ENCODE measurements around the gene HRK. TPM values are rescaled to one million over a fixed set of nuclear protein-coding genes. Genes with fewer than 3 reads are reported as not detected.
A peak's percentile ranks its signal among the peaks of the same experiment; 100 is the strongest.

The HRK gene
- total and polyA plus RNA-seq, 9 of the 15 experiments (the other 6 are each of a cell fraction or from before 2014, with no cell fraction given), result 0.01 to 0.05 (median 0.04) TPM; not detected in 6

GRCh38 chr12:116861320-116861719 is 19.9 kb downstream of the HRK start (continued):
- TF ChIP-seq JUN (IDR thresholded peaks at IDR 0.05; ENCODE audit: borderline replicate concordance, low read depth, low read length) (0 out of 2 replicates have a peak, but pooled peaks have one; percentile 33), JUN (CRISPR knock-in tag; IDR thresholded peaks at IDR 0.05; ENCODE audit: borderline replicate concordance) (no peak), CHCHD3 (CRISPR knock-in tag; IDR thresholded peaks at IDR 0.05) (no peak), MTA2 (IDR thresholded peaks at IDR 0.05; ENCODE audit: low read depth) (no peak), RBM25 (IDR thresholded peaks at IDR 0.05; ENCODE audit: low read depth, low read length, severe bottlenecking) (no peak), CGGBP1 (CRISPR knock-in tag; IDR thresholded peaks at IDR 0.05) (no peak), SIN3A (IDR thresholded peaks at IDR 0.05; ENCODE audit: borderline replicate concordance in 2 of 2, control insufficient read depth in 1 of 2, low read depth in 2 of 2, low read length in 2 of 2) (no peak), RHOXF2B (CRISPR knock-in tag; conservative IDR thresholded peaks at IDR 0.05) (no peak), ETV1 (tag; conservative IDR thresholded peaks at IDR 0.05; ENCODE audit: low read depth) (peak; percentile 45), CBFB (CRISPR knock-in tag; IDR thresholded peaks at IDR 0.05) (no peak), GABPA (tag; conservative IDR thresholded peaks at IDR 0.05; ENCODE audit: low read depth) (no peak), THAP7 (CRISPR knock-in tag; IDR thresholded peaks at IDR 0.05) (no peak), MXD1 (CRISPR knock-in tag; IDR thresholded peaks at IDR 0.05; ENCODE audit: borderline replicate concordance, poor library complexity, severe bottlenecking) (no peak), FOXK1 (CRISPR knock-in tag; IDR thresholded peaks at IDR 0.05; ENCODE audit: borderline replicate concordance) (no peak), AFF4 (CRISPR knock-in tag; IDR thresholded peaks at IDR 0.05) (no peak), GABPB1 (CRISPR knock-in tag; IDR thresholded peaks at IDR 0.05) (no peak), PHF8 (IDR thresholded peaks at IDR 0.05; ENCODE audit: borderline replicate concordance, low read length) (no peak), TCF7L2 (IDR thresholded peaks at IDR 0.05; ENCODE audit: low read depth, low read length) (no peak), SRSF3 (IDR thresholded peaks at IDR 0.05; ENCODE audit: insufficient read depth, low read length) (no peak), TFAP4 (CRISPR knock-in tag; IDR thresholded peaks at IDR 0.05; ENCODE audit: borderline replicate concordance) (no peak), SAP30 (IDR thresholded peaks at IDR 0.05; ENCODE audit: borderline replicate concordance, insufficient read depth, low read depth, low read length, poor library complexity, severe bottlenecking) (no peak)
